G401 (cell line): Measurements from ENCODE around the gene TGM5. TPM values are rescaled to one million over a fixed set of nuclear protein-coding genes. Genes with fewer than 3 reads are reported as not detected.
"Not testable (repeated sequence)": the region's sequence is repeated elsewhere in the genome, so short reads cannot be mapped to it uniquely, and the experiment has no call there.

Source experiments
- DNase-seq: peaks from one replicate; pipeline ENCODE4 v3.0.0-alpha.2; 2015; ENCODE audit warnings: low spot score
- in situ Hi-C: cut with HindIII; loops from 2 replicates; pipeline ENCODE4 v1.10.0; 2016; ENCODE audit warnings: low sequenced_read_pairs, mixed read lengths
- total RNA-seq: library from RNA; depleted of rRNA; stranded (reverse); fragments of >200 nt; shearing (Covaris generic); gene quantifications from 2 replicates; pipeline ENCODE4 v1.2.3, GENCODE V29; 2014

Gene TGM5
- total RNA-seq, 1 experiment from 2014 or later, result not detected

DNA sequence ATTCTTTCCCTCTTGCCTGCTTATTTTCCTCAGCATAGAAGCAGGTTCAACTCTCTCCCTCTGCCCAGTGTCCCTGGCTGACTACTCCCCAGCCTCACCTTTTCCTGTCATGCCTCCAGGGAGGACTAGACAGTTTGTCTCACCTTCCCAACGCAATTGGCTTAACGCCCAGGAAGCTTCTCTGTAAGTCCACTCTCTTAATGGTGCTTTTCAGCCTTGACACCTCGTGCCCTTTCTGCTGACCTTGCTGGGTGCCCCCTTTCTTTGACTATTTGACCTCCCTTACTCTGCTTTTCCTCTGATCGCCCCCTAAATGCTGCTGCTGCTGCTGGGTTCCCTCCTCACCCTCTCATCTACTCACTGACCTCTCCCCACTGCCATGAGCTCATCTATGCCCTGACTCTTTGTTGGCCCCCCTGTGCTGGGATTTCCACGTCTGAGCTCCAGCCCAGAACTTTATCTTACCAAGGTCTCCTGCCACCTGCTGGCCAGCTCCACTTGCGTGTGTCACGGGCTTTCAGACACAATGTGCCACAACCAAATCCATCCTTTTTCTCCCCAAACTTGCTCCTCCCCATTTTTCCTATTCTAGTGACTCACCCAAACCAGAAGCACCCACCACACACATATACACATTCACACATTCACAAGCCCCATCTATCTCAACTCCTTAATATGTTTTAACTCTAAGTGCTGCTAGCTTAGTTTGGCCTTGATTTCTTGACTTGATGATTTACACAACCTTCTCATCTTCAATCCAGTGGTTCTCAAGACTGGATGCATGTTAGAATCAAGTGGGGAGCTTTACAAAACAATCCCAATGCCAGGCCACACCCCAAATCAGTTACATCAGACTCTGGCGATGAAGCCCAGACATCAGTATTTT is 62.5 kb downstream of the TGM5 start:
- in situ Hi-C loops, result no loop called here
- DNase-seq, result peak; percentile 19

DNA sequence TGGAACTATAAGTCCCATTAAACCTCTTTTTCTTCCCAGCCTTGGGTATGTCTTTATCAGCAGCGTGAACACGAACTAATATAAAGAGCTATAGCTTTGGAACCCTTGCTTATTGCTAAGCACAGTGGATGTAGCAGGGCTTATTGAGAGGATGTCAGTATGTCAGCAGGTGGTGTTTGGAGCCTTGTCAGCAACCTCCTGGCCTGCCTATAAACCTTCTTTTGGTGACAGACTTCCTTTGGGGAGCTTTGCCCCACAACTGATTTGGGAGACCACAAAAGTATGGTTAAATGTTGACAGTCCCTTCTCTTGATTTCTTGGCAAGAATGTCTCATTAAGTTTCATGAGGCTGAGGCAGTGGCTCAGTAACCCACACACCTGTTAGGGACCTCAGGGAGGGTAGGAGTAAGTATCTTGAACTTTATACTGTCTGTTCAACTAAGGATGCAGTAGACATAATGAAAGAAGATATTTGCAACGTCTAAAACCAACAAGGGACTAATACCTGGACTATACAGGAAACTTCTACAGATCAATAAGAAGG is 66.7 kb downstream of the TGM5 start:
- in situ Hi-C loops, result no loop called here
- no peak for DNase-seq

DNA sequence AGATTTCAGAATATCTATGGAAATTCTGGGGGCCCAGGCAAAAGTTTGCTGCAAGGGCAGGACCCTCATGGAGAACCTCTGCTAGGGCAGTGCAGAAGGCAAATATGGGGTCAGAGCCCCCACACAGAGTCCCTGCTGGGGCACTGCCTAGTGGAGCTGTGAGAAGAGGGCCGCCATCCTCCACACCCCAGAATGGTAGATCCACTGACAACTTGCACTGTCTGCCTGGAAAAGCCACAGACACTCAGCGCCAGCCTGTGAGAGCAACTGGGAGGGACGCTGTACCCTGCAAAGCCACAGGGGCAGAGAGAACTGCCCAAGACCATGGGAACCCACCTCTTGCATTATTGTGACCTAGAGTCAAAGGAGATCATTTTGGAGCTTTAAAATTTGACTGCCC is 67.7 kb downstream of the TGM5 start:
- no peak for DNase-seq
- in situ Hi-C loops, result no loop called here

DNA sequence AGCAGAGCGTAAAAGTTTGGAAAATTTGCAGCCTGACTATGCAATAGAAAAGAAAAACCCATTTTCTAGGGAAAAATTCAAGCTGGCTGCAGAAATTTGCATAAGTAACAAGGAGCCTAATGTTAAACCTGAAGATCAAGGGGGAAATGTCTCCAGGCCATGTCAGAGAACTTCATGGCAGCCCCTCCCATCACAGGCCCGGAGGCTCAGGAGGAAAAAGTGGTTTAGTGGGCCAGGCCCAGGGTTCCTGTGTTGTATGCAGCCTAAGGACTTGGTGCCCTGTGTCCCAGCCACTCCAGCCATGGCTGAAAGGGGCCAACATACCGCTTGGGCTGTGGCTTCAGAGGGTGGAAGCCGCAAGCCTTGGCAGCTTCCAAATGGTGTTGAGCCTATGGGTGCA is 68.2 kb downstream of the TGM5 start:
- DNase-seq, in situ Hi-C loops: not testable (repeated sequence)

DNA sequence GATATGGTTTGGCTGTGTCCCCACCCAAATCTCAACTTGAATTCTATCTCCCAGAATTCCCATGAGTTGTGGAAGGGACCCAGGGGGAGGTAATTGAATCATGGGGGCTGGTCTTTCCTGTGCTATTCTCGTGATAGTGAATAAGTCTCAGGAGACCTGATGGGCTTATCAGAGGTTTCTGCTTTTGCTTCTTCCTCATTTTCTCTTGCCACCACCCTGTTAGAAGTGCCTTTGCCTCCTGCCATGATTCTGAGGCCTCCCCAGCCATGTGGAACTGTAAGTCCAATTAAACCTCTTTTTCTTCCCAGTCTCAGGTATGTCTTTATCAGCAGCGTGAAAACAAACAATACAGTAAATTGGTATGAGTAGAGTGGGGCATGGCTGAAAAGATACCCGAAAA is 69.0 kb downstream of the TGM5 start:
- in situ Hi-C loops, DNase-seq: not testable (repeated sequence)

DNA sequence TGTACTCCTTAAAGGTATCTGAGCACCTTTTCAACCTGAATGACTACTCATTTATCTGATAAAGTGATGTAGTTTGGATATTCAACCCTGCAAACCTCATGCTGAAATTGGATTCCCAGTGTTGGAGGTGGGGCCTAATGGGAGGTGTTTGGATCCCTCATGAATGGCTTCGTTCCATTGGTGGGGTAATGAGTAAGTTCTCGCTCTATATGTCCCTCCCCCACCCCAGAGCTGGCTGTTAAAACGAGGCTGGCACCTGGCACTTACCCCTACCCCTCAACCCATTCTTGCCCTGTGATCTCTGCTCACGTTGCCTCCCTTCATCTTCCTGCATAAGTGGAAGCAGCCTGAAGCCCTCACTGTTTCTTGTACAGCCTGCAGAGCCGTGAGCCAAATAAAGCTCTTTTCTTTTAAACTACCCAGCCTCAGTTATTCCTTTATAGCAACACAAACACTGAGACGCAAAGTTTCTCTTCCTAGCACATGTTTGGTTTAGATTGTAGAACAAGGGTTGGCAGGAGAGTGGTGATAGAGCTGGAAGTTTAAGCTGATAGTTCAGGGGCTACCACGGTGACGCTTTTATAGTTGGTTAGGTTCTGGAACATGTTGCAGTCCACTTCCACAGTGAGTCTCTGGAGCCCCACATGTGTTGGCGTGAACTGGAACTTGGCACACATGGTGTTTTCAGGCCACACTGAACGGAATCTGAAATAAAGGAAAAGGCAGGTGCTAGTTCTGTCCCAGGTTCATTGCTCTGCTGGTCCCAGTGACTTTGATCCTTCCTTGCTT is 69.8 kb downstream of the TGM5 start:
- no peak for DNase-seq
- in situ Hi-C loops, result no loop called here

DNA sequence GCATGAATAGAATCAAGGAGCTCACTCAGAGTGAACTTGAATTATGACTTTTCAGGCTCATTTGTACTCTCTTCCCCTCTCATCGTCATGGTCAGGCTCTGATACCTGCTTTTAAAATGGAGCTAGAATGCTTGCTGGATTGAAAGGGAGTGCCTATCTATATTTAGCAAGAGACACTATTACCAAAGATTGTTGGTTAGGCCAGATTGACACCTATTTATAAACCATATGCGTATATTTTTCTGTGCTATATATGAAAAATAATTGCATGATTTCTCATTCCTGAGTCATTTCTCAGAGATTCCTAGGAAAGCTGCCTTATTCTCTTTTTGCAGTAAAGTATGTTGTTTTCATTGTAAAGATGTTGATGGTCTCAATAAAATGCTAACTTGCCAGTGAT is 71.9 kb downstream of the TGM5 start:
- in situ Hi-C loops, result no loop called here
- no peak for DNase-seq

DNA sequence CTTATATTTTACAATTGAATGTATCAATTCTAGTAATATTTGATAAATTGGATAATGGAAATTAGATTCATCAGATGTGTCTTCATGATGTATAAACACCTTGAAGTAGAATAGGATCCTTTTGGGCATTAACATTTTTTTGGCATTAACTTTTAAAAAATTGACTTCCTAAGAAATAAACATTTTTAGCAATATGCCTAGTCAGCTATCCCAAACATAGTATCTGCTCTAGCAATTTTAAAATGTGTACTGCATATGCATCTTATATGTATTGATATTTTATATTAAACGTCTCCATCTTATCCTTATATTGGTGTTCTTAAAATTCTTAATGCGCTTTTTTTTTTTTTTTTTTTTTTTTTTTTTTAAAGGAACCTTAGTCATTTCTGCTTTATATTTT is 73.0 kb downstream of the TGM5 start:
- no peak for DNase-seq
- in situ Hi-C loops, result no loop called here

DNA sequence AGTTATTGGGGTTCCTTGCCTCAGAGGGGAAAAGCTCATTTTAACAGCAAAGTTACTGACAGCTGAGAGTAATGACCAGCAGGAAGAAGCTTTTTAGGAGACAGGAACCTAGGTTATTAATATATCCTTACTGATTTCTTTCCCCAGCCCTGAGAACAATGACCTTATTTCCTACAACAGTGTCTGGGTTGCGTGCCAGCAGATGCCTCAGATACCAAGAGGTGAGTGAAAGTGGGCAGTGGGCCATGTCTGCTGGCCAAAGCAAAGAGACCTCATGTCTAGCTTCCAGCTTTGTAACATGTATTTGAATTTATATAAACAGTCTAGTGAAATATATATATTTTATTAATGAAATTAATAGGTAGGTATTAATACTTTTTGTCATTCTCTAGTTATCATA is 76.5 kb downstream of the TGM5 start:
- in situ Hi-C loops, result no loop called here
- peak; percentile 17 for DNase-seq

DNA sequence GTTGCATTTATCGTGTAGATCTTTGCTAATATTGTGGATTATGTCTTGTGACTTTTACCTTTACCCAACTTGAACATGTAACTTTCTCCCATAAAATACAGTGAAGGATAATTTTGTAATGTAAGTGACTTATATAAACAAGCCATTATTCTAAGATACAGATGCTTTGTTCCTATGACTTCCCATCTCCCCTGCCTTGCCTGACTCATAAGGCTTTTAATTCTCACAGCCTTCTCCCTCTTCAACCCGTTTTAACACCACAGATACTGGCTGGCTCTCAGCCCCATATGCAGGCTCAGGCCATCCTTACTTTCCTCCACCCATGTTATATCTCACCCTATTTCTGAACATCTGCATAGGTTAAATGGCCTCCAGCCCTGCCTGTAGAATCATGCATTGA is 77.4 kb downstream of the TGM5 start:
- in situ Hi-C loops, result no loop called here
- DNase-seq, result no peak

DNA sequence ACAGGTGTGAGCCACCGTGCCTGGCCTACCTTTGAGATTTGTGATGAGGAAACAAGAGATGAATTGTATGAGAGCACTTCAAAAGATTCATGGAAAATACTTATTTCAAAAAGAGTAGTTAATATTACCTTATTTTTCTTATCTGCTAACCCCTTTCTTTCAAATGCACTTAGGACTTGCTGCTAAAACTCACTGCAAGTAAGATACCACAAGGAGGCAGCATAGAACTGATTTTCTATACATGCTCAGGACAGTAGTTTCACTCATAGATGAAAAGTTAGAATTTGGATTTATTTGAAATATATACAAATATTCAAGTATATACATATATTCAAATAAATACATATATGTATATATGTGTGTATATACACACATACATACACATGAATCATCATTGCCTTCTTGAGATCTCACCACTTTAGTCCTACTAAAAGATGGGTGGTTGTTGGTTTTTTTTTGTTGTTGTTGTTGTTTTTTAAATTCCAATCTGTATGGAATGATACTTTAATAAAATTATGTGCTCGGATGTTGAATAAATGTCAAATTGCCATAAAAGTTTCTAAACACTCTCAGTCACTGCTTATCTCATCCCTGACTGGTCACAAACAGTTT is 79.1 kb downstream of the TGM5 start:
- DNase-seq, result peak; percentile 60
- in situ Hi-C loops, result no loop called here

DNA sequence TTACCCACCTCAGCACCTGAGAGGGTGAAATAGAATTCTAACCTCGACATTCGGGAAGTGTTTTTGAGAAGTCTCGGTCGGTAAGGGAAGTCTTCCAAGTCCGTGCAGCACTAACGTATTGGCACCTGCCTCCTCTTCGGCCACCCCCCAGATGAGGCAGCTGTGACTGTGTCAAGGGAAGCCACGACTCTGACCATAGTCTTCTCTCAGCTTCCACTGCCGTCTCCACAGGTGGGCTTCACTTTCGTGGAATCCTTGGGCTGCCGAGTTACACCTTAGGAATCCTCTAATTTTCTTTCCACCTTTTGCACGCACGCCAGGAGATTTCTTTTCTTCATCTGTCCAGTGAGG is 80.8 kb downstream of the TGM5 start:
- peak; percentile 44 for DNase-seq
- in situ Hi-C loops, result no loop called here

DNA sequence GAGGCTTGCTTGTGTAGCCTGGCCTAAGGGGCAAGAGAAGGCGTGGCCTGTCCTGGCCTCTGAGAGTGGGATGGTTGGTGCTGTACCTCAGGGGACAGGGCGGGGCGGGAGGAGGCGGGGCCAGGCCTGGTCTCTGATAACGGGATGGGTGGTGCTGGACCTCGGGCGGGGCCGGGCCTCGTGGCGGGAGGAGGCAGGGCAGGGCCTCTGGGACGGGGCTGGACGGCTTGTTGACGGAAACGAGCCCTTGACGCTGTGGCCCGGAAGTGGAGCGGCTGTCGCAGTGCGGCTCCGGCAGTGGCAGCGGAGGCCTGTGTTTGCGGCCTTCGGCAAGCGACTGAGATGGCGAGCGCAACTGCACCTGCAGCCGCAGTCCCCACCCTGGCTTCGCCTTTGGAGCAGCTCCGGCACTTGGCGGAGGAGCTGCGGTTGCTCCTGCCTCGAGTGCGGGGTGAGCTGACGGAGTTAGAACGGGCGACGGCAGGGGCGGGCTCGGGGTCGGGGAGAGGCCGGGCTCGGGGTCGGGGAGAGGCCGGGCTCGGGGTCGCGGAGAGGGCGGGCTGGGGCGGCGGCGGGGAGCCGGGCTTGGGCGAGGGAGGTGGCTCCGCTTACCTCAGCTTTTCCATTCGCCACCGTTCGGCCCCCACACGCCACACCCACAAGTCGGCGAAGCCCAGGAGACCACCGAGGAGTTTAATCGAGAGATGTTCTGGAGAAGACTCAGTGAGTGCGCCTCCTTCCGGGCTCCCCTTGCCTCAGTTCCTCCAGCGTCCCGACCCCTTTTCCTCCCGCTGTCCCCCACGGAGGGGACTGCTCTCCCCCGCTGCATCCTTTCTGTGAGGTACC is 81.3 kb downstream of the TGM5 start, which contains the start of gene CCNDBP1:
TSS of gene CCNDBP1 (plus strand) at position 247 of the 846 bp plus-strand sequence. CDS start at position 343, 96 bp downstream.
- in situ Hi-C loops, result no loop called here
- DNase-seq, result peak; percentile 95

DNA sequence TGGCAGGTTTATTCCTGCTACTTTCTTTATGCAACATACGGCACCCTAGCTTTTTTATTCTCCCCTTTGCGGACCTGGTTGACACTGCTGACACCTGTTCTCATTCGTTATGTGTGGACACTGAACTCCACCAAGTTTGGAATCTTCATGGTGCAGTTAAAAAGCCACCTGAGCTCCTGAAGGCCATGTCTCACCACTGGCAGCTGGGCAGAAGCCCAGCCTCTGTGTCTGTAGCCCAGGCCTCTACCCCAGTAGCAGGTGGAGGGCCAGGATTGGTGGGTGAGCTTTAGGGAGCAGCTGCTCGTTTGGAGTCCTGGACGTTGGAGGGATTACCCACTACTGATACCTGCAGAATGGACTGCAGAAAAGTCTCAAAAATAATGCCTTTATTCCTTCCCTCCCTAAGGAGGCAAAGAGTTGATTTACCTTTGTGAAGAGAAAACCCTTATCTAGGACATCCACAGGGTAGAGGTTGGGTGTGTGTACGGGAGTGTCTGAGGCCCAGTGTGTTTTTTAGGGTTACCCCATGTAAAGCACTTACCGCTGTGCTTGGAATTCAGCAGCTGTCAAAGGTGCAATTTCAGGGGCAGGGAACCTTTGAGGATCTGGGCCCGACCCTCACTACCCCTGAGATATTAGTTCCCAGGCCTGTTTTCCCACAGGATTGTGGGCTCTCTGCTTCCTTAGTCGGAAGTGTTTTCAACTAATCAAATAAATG is 82.2 kb downstream of the TGM5 start:
- in situ Hi-C loops, result no loop called here
- peak; percentile 10 for DNase-seq

DNA sequence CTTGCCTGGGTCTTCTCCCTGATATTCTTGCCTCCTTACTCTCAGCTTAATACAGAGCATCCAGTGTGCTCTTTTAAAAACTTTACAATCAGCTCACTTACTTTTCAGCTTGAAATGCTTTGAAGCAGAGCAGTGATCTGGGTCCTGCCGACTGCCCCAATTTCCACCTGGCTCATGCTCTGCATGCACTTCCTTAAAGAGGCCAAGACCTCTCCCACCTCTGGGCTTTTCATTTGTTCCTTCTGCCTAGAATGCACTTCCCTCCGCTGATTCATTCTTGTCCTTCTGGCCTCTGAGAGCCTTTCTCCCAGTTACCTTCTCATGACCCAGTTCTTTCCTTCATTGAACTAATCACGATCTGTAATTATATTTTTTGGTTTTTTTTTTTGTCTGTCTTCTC is 83.5 kb downstream of the TGM5 start:
- no peak for DNase-seq
- in situ Hi-C loops, result no loop called here
